KMS-11 (cell line): ENCODE data around the gene GOLM1.

Experiments
- H2AFZ ChIP-seq: fragments of 200-600 bp; sonication (generic); 2 replicates; pipeline ENCODE4 v1.6.1; 2016; ENCODE audit warnings: antibody characterized with exemption, mixed run types, low read depth
- H3K27ac ChIP-seq: fragments of 200-600 bp; sonication (generic); 2 replicates; pipeline ENCODE4 v1.6.1; 2016; ENCODE audit warnings: mild to moderate bottlenecking, mixed run types
- H3K27me3 ChIP-seq: fragments of 200-600 bp; sonication (generic); 2 replicates; pipeline ENCODE4 v1.6.1; 2017; ENCODE audit warnings: mild to moderate bottlenecking, low read depth, mixed run types, moderate library complexity; ENCODE audit not compliant: insufficient read depth
- H3K36me3 ChIP-seq: fragments of 200-600 bp; sonication (generic); 2 replicates; pipeline ENCODE4 v1.6.1; 2017; ENCODE audit warnings: mild to moderate bottlenecking, mixed run types; ENCODE audit not compliant: insufficient read depth
- H3K4me1 ChIP-seq: fragments of 200-600 bp; sonication (generic); 2 replicates; pipeline ENCODE4 v1.6.1; 2016; ENCODE audit warnings: mild to moderate bottlenecking, low read depth, mixed run types; ENCODE audit not compliant: poor library complexity, severe bottlenecking
- H3K4me2 ChIP-seq: fragments of 200-600 bp; sonication (generic); 2 replicates; pipeline ENCODE4 v1.7.0; 2016; ENCODE audit warnings: mild to moderate bottlenecking, mixed run types
- H3K4me3 ChIP-seq: fragments of 200-600 bp; sonication (generic); IDR thresholded peaks from 2 replicates; pipeline ENCODE4 v1.6.1; 2017; ENCODE audit warnings: low read depth, low read length, mixed read lengths; ENCODE audit not compliant: insufficient read depth
- H3K79me2 ChIP-seq: fragments of 200-600 bp; sonication (generic); 2 replicates; pipeline ENCODE4 v1.6.1; 2016; ENCODE audit warnings: low read depth, mixed run types; ENCODE audit not compliant: insufficient read depth
- H3K9ac ChIP-seq: fragments of 200-600 bp; sonication (generic); 2 replicates; pipeline ENCODE4 v1.6.1; 2016; ENCODE audit warnings: mild to moderate bottlenecking, mixed run types
- H4K20me1 ChIP-seq: fragments of 200-600 bp; sonication (generic); 2 replicates; pipeline ENCODE4 v1.6.1; 2016; ENCODE audit warnings: mild to moderate bottlenecking, mixed run types; ENCODE audit not compliant: insufficient read depth
- TF ChIP-seq, protein P1 (sequence below): fragments of 200-600 bp; sonication (generic); conservative IDR thresholded peaks from 2 replicates; pipeline ENCODE4 v1.6.1; 2017; ENCODE audit warnings: low read depth, mild to moderate bottlenecking, antibody characterized with exemption, low read length, moderate library complexity, mixed read lengths

Gene GOLM1

DNA sequence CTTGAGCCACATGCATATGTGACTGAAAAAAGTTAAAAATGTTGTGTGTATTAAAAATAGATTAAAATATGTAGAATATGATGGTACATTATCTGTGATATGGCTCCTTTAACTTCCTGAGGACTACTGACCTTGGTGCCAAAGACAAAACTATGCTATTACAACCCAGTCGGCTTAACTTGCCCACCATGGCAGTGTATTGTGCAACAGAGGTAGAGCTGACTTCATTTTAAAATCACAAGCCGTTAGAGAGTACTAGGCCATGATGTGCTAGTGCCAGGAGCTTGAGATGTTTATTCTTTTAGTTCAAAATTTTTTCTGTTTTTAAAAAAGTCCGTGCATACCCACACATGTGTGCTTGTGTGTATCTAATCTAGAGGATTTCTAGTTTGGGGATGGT lies 112.1 kb downstream of the GOLM1 start:
- Histone ChIP-seq H3K27ac (no peak overlapping the region), H3K9ac (no peak overlapping the region), H3K27me3 (no peaks in the 10 kb centered on the region), H3K36me3 (no peaks in the 10 kb centered on the region), H3K4me2 (no peak overlapping the region), H3K4me1 (peaks cover 5% of the 10 kb centered on the region), H2AFZ (no peak overlapping the region), H3K79me2 (no peaks in the 10 kb centered on the region), H3K4me3 (no peak overlapping the region), H4K20me1 (no peaks in the 10 kb centered on the region)
- TF ChIP-seq, protein P1, sequence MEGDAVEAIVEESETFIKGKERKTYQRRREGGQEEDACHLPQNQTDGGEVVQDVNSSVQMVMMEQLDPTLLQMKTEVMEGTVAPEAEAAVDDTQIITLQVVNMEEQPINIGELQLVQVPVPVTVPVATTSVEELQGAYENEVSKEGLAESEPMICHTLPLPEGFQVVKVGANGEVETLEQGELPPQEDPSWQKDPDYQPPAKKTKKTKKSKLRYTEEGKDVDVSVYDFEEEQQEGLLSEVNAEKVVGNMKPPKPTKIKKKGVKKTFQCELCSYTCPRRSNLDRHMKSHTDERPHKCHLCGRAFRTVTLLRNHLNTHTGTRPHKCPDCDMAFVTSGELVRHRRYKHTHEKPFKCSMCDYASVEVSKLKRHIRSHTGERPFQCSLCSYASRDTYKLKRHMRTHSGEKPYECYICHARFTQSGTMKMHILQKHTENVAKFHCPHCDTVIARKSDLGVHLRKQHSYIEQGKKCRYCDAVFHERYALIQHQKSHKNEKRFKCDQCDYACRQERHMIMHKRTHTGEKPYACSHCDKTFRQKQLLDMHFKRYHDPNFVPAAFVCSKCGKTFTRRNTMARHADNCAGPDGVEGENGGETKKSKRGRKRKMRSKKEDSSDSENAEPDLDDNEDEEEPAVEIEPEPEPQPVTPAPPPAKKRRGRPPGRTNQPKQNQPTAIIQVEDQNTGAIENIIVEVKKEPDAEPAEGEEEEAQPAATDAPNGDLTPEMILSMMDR, result no peak

DNA sequence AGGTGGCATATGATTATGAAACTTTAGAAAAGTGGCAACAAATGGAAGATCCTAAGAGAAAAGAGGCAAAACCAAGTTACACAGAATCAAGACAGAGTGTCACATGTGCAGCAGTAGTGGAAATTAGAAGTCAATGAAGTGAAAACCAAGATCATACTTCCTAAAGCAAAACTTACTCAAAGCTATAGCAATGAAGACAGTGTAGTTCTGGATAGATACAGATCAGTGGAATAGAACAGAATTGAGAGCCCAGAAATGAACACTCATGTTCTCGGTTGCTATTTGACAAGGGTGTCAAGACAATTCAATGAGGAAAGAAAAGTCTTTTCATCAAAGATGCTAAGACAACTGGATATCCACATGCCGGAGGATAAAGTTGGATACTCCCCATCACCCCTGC lies 114.9 kb downstream of the GOLM1 start:
- H3K27ac ChIP-seq, result no peak overlapping the region
- no peaks in the 10 kb centered on the region for H3K27me3 ChIP-seq
- H3K4me3 ChIP-seq, result no peak overlapping the region
- no peak overlapping the region for H3K4me2 ChIP-seq
- peaks cover 5% of the 10 kb centered on the region for H3K4me1 ChIP-seq
- no peaks in the 10 kb centered on the region for H4K20me1 ChIP-seq
- no peak overlapping the region for H3K9ac ChIP-seq
- no peak overlapping the region for H2AFZ ChIP-seq
- H3K36me3 ChIP-seq, result no peaks in the 10 kb centered on the region
- no peaks in the 10 kb centered on the region for H3K79me2 ChIP-seq
- TF ChIP-seq, protein P1, result no peak

DNA sequence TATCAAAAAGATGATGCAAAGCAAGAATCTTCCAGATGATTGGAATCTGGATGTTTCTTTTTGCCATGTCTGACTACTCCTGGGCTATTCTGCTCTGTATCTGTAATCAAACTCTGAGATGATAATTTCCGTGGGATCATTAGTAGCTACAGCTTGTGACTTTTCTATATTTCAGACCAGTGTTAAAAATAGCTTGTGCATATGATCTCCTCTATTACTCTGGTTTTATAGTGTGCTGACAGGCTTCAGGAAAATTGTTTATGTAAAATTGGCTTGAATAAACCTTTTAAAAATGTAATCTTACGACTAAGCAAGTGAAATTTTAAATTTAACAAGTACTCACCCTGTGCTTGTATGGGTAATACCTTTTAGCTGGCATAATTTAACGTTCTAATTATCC lies 118.0 kb downstream of the GOLM1 start:
- no peaks in the 10 kb centered on the region for H4K20me1 ChIP-seq
- TF ChIP-seq, protein P1, result no peak
- no peaks in the 10 kb centered on the region for H3K79me2 ChIP-seq
- H3K27ac ChIP-seq, result no peak overlapping the region
- H2AFZ ChIP-seq, result no peak overlapping the region
- H3K36me3 ChIP-seq, result no peaks in the 10 kb centered on the region
- no peak overlapping the region for H3K4me3 ChIP-seq
- no peaks in the 10 kb centered on the region for H3K27me3 ChIP-seq
- no peak overlapping the region for H3K9ac ChIP-seq
- no peaks in the 10 kb centered on the region for H3K4me1 ChIP-seq
- no peak overlapping the region for H3K4me2 ChIP-seq

DNA sequence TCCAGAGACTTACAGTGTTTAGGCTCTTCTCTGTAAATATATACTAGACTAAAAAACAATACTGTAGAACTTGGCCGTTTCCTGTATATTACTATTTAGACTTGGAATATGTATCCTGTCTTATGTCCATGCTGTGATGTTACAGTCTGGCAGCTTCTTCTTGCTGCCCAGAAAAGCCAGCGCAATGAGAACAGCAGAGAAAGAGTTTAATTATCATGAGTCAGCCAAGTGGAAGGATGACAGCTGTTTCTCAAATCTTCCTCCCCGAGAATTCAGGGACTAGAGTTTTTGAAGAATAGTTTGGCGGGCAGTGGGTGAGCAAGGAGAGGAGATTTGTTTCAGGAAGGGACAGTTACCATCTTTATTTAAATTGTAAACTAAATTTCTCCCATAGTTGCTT lies 120.9 kb downstream of the GOLM1 start:
- H3K27me3 ChIP-seq, result no peaks in the 10 kb centered on the region
- 0 out of 2 replicates have a peak, but pooled peaks cover 4% of the 10 kb centered on the region for H3K36me3 ChIP-seq
- H3K9ac ChIP-seq, result no peak overlapping the region
- no peaks in the 10 kb centered on the region for H3K4me1 ChIP-seq
- no peak overlapping the region for H3K27ac ChIP-seq
- H3K4me2 ChIP-seq, result no peak overlapping the region
- no peaks in the 10 kb centered on the region for H4K20me1 ChIP-seq
- TF ChIP-seq, protein P1, result no peak
- no peak overlapping the region for H3K4me3 ChIP-seq
- no peak overlapping the region for H2AFZ ChIP-seq
- no peaks in the 10 kb centered on the region for H3K79me2 ChIP-seq
